Hematopoietic multipotent progenitor cell (in vitro differentiated cells): Measurements from ENCODE around the gene TENM3. TPM values are rescaled to one million over a fixed set of nuclear protein-coding genes. Genes with fewer than 3 reads are reported as not detected.
"Not testable (repeated sequence)": the region's sequence is repeated elsewhere in the genome, so short reads cannot be mapped to it uniquely, and the experiment has no call there.

Experiments used
- DNase-seq, 3 donors: peaks; one replicate each; pipeline ENCODE4 v3.0.0-alpha.2; 2011 to 2015; ENCODE audit warnings: low read depth in 2 of 3, low spot score in 2 of 3
- total RNA-seq: library from RNA; depleted of rRNA; stranded (reverse); fragments of >200 nt; gene quantifications from one replicate; pipeline ENCODE4 v1.2.3, GENCODE V29; 2012

The TENM3 gene
- total RNA-seq, 1 donor: not detected

DNA sequence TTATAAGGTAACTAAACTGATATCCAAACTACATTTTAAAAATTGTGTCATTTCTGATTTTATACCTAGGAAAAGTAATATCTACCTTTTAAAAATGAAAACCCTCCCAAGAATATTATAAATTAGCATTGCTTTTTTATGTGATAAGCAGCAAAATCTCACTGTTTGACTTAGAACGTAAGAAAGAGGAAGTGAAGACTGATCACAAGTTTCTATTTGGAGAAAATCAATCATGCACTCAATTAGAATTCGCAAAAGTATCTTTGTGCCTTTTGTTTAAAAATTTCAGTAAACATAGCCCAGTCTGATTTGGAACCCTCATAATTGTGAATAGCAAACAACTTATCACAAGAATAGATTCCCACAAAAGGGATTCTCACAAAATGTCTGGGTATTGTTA lies 142.7 kb downstream of the TENM3 start:
- DNase-seq: no peak

DNA sequence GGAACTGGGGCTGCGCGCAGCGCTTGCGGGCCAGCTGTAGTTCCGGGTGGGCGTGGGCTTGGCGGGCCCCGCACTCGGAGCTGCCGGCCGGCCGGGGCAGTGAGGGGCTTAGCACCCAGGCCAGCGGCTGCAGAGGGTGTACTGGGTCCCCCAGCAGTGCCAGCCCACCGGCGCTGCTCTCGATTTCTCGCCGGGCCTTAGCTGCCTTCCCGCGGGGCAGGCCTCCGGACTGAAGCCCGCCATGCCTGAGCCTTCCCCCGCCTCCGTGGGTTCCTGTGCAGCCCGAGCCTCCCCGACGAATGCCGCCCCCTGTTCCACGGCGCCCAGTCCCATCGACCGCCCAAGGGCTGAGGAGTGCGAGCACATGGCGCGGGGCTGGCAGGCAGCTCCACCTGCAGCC lies 143.4 kb downstream of the TENM3 start:
- not testable (repeated sequence) for DNase-seq

DNA sequence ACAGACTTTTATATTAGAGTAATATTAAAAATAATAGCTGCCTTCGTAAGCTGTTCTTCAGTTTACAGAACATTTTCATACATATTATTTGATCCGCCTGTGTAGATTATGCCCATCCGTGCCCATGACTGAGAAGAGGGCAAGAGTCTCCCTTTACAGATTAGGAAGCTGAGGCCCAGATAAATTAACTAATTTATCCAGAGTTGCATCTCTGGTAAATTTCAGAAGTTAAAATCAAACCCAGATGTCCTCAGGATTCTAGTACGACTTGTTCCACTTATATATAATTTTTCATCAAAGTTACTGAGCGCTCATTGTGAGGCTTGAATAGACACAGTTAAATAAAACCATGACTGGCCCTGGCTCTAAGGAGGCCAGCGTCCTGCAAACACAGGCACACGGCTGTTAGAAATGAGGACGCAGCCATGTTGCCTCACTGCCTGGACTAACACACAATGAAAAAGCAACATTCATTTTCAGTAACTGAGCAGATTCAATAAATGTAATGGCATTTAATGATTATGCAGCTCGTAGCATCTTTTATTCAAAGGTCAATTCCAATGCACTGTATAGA lies 148.0 kb downstream of the TENM3 start:
- DNase-seq: no peak

DNA sequence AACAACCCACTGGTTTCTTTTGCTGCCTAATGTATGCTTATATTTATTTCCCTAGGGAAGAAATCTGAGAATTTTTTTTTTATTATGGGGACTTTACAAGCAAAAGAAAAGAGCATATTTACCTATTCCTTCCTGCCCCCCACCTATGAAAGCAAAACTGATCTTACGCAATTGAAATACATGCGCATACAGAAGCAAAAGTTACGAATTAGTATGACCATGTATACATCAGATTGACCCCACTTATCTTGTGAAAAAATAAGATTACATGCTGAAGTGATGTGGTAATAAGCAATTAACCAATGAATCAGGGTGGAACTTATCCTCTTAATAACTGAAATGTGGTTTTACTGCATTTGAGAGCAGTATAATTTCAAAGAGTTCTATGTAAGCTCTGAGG lies 151.0 kb downstream of the TENM3 start:
- no peak for DNase-seq

DNA sequence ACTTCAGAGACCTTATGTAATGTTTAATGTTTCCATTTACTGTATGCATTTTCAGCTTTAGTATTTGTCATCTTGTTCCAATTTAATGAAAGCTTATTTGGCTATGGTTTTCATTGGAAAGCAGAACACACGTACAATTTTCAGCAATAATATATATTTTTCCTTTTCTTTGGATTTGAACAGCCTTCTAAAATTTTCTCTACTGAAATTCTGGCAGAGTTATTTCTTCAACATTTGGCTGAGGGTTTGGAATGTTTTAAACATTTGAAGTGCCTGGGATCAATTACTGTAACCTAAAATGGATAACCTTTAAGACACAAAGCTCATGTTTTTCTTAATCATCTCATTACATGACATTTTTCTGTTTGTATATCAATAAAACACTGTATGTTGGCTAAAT lies 156.9 kb downstream of the TENM3 start:
- no peak for DNase-seq

DNA sequence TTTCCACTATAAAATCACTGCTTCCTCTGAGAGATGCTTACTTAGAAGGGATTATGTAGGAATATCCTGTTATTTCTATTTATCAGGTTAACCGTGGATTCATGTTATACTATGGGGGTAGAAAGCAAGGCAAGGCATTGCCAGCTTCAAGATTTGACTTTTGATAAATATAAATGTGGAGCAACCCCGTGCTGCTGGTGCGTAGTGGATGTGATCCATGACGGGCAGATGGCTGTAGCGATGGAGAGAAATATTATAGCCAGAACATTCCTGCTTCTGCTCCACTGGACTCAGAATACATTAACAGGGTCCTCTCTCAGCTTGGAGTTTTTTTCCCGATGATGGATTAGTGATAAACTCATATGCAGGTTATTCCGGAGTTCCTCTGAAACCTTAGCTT lies 157.6 kb downstream of the TENM3 start:
- no peak for DNase-seq

DNA sequence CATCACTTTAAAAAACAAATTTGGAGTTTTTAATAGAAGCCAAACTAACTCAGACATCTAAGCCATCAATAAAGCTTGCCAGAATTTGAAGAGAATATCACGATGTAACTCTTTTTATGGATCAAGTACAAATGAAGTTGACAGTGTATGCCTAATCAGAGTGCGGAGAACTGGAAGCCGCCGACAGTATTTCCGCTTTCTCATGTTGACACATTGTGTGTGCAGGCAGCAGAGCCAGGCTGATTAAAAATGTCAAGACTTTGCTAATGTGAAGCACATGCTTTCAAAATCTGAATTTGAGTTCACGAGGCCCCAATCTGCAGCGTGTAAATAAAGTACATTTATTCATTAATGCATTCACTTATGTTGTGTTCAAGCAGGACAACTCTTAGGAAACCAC lies 161.2 kb downstream of the TENM3 start:
- DNase-seq: no peak

DNA sequence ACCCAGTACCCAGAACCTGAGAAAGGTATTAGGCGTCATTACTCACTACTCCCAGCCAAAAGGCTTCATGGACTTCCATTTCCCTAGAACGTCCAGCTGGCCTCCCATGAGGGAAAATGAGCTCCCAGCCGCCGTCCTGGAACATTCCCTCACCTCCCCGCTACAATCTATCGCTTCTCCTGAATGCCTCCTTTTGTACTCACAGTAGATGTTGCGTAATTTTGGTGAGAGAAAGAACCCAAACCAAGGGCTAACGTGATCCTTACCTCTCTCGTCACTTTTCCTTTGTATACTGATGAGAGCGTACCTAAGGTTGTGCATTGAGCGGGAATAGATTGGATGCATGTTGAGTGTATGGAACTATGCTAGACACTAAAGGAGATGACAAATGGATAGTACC lies 161.9 kb downstream of the TENM3 start:
- DNase-seq: no peak

DNA sequence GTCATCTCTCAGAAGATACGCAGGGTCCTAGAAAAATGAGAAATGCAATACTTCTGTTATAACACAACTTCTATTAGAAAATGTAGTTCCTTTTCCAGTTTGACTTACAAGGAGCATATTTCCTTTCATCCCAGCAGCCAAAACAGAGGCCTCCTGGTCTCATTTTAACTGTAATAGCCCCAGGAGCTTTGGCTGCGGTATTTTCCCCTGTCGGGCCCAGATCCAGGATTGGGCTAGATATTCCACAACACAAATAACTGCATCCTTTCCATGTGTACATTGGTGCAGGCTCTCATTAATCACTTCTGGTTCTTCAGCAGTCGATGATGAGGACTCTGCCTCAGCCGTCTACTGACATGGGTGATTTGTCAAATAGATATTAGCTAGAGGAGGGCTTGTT lies 166.1 kb downstream of the TENM3 start:
- DNase-seq: no peak

DNA sequence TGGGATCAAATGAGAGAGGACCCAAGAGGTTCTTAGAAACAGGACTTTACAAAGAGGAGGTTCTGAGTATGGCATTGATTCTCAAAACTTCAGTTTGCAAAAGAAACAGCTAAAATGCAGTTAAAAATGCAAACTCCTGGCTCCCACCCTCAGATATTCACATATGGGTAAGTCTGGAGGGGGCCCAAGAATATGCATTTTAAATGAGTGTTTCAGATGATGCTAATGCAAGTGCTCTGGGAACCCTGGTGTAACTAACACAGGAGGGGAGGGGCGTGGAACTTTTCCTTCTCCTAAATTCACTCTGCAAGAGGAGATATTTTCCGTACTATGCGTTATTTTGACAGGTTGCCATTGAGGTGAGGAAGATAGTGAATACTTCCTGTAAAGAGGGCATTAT lies 168.2 kb downstream of the TENM3 start:
- DNase-seq: no peak

DNA sequence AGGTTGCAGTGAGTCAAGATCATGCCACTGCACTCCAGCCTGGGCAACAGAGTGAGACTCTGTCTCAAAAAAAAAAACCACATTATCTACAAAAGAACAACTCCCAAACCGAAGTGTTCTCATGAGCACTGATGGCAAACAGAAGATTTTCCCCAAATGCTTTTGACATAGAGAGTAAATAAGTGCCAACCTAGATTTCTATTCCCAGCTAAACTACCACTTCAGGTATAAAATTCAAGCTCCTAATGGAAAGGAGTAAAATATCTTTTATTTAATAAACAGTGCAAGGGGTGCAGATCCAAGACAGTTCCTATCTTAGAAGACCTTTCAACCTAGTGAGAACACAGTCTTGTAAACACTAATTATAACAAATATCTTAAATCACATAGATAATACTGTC lies 170.3 kb downstream of the TENM3 start:
- no peak for DNase-seq

DNA sequence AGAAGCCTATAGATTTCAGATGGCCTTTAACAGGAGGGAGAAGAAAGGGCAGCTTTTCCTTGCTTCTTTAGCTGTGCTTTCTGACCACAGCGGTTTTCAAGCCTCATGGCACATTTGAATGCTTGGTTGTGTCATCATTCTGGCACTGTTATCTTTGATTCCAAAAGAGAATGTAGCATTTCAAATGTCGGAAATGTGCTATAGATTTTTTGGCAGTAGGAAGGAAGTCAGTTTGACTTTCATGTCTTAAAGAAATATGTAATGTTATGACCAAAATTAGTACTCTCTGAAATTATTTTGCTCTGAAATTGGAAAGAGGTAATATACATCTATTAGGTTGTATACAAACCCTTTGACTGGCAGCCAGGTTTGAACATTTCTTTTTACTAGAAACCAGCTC lies 171.9 kb downstream of the TENM3 start:
- no peak for DNase-seq

DNA sequence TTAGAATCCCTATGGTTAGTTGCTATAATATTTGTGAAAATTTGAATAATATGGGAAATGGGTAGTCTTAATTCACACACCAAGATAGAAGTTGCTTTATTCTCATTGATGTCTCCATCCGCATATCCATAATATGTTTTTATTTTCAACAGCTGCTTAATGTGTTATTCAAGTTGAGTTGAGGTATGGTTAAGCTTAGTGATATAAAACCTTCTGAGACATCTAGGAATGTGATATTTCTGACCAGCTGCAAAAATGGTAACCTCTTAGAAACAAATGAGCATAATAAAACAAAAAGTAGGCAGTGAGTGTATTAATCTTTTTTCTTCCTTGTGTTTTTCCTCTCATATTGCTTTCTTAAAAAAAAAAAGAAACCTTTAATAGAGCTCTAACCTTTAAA lies 172.9 kb downstream of the TENM3 start:
- DNase-seq: no peak

DNA sequence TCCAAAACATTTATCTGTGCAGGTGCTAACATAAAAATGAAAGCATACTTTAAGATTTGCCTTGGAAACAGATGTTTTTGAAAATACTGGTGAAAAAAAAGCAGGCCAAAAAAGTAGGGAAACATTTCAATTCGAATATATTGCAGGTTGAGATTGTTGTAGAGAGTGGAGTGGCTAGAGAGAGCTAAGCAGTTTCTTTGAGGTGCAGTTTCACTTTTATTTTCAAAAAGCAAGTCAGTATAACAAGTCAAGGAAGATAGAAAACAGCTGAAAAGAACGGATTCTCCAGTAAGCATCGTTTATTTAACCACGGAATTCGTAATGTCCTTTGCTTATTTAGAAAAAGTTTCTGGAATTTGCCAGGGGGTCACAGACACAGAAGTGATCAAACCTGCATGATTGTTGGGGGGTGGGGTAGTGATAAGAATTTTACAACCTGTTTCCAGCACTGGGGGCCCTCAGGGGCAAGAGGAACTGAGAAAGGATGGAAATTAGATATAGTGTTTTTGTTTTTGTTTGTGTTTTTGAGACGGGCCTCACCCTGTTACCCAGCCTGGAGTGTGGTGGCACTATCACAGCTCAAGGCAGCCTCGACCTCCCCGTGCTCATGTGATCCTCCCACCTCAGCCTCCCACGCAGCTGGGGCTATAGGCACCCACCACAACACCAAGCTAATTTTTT lies 175.0 kb downstream of the TENM3 start:
- no peak for DNase-seq

DNA sequence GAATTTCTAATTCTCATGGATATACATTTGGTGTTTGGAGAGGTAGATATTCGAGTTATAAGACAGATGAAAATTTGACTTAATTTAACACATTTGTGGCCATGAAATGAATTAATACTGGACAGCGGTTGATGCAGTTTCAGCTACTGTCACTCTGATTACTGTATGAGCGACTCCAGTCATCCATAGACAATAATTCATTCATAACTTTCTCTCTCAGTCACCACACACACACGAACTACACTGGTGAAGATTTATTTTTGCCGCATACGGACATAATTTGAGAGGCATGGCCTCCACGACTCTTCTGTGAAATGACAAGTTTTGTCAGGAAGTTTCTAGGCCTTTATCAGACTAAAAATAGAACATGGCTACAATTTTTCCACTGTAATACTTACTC lies 177.0 kb downstream of the TENM3 start:
- no peak for DNase-seq

DNA sequence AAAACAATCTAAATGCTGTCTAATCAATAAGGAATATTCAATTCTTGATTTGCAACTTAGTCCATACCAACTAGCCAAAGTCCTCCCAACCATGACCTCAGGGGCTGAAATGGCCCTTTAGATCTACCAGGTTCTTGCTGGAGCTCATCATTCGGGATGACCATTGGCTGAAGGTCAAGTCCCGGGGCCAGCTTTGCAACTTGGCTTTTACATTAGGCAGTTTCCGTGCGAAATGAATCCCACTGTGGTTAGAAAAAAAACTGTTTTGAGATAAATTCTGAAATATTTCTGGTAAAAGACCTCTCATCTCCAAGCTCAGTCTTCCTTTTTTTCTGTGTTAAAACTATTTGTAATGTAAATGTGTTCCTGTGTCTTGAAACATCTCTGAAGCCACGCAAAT lies 178.6 kb downstream of the TENM3 start:
- no peak for DNase-seq

DNA sequence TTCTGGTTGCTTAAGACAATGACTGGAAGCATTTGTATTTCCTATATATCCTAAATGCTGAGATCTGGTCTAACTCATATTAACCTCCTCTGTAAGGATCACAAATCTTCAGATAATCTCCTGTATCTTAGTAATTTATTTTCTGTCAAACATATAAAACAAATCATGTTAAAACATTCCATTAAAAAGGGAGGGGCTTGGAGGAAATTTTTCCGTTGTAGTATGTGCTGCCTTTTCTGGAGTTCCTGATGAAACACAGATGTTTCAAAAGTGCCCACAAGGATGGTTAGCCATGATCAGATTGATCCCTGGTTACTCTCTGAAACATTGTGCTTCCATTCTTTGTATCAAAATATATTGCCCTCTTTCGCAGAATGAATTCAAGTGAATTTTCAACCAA lies 182.1 kb downstream of the TENM3 start:
- DNase-seq: no peak

DNA sequence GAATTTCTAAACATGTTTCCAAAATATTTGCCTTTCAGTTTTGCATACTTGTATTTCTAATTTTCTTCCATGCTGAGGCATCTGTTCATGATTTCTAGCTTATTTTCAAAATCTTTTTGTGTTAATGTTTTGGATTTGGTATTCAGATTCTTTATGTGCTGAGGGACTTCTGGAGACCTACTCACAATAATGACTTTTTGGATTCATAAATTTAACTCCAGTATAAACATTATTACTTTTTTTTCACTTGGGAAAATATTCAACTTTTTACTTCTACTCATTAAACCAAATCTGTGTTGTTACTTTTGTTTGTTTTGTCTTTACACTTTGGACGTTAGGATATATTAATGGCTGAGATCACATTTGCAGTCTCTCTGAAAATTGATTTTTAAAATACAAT lies 183.7 kb downstream of the TENM3 start:
- no peak for DNase-seq

DNA sequence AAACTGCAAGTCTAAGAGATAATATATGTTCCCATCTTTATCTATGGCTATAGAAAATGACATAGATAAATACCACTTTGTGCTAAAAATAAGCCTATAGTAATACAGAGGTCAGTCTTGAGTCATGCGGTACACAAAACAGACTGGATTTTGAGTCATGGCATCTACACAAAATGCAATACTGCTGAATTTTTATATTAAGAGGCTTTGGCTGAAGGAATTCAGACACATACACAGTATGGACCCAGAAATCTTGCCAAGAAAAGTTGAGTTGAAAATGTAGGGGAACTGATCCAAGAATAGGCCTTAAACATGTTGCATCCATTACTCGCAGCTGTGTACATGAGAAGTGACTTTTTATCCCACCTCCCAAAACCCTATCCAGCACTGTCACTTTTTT lies 184.4 kb downstream of the TENM3 start:
- no peak for DNase-seq

DNA sequence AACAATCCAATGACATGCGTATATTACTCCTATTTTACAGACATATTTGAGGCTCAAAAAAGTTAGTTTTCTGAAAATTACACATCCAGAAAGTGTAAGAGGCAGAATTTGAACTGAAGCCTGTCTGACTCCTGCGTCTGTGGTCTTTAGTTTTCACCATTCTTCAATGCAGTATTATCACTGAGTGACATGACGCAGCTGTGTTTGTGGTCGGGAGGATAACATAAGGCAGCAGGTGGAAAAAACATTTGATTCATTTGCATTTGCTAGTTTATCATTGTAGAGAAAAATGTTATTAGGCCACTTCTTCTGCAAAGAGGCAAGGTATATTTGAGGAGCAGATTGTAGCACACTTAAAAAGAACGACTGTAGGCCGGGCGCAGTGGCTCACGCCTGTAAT lies 186.7 kb downstream of the TENM3 start:
- DNase-seq: no peak

DNA sequence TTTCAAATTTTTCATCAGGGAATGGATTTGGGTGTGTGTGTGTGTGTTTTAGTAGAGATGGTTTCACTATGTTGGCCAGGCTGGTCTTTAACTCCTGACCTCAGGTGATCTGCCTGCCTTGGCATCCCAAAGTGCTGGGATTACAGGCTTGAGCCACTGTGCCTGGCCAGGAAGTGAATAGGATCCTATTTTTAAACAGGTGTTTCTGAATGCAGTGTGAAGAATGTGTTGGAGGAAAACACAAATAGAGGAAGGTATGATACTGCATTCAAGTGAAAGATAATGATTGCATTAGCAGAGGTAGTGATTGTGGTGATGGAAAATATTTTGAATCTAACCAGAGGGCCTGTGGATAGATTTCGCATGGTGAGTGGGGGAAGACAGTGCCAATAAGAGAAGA lies 189.6 kb downstream of the TENM3 start:
- no peak for DNase-seq

DNA sequence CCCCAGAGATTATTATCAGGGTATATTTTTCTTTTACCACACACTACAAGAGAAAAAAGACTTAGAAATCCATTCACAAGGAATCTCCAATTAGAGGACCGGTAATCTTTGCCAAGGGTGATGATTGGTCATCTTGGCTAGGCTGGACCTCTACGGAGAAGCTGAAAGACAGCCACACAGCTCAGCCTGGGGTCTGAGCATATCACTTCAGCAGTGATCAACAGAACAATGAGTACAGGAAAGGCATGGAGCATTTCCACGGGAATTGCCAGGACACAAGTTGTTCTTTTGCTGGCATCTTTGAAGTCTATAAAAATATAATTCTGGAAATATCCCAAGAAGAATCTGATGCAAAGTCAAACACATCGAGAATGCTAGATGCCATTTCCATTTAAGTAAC lies 191.5 kb downstream of the TENM3 start:
- no peak for DNase-seq

DNA sequence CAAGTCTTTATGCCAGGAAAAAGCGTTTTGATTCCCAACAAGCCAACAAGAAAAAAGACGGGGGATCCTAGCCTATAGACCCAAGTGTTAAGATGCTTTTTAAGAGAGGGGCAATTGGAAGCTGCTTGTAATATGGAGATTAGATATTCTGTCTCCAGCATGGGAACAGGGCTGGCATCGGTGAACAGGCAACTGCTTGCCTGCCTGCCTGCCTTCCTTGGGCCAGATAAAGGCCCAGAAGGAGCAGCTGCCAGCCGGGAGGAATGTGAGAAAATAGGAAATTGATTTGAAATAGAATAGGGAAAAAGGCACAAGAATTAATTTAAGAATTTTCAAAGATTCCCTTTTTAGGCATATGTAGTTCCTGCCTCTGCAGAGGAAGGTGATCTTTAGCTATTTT lies 192.2 kb downstream of the TENM3 start:
- no peak for DNase-seq
